ENCODE data around the gene ELMO3.
A peak's percentile ranks its signal among the peaks of the same experiment; 100 is the strongest.

The ELMO3 gene

GRCh38 chr16:67184453-67184994, 14.4 kb upstream of the ELMO3 start:
- TF ChIP-seq, protein P1, sequence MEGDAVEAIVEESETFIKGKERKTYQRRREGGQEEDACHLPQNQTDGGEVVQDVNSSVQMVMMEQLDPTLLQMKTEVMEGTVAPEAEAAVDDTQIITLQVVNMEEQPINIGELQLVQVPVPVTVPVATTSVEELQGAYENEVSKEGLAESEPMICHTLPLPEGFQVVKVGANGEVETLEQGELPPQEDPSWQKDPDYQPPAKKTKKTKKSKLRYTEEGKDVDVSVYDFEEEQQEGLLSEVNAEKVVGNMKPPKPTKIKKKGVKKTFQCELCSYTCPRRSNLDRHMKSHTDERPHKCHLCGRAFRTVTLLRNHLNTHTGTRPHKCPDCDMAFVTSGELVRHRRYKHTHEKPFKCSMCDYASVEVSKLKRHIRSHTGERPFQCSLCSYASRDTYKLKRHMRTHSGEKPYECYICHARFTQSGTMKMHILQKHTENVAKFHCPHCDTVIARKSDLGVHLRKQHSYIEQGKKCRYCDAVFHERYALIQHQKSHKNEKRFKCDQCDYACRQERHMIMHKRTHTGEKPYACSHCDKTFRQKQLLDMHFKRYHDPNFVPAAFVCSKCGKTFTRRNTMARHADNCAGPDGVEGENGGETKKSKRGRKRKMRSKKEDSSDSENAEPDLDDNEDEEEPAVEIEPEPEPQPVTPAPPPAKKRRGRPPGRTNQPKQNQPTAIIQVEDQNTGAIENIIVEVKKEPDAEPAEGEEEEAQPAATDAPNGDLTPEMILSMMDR (IDR thresholded peaks at IDR 0.05; ENCODE audit: low read depth, low read length), result no peak
- H3K4me1 ChIP-seq, result peaks cover 3% of the 10 kb centered on the region; the same call in 1 of the 2 replicates
- H3K27me3 ChIP-seq, result no peaks in the 10 kb centered on the region
- H3K9me3 ChIP-seq, result no peaks in the 10 kb centered on the region
- peak overlapping the region; percentile 70 for H3K4me3 ChIP-seq (ENCODE audit: low read depth, low read length)
- H3K36me3 ChIP-seq, result no peaks in the 10 kb centered on the region
- peak; percentile 49 for DNase-seq

DNA sequence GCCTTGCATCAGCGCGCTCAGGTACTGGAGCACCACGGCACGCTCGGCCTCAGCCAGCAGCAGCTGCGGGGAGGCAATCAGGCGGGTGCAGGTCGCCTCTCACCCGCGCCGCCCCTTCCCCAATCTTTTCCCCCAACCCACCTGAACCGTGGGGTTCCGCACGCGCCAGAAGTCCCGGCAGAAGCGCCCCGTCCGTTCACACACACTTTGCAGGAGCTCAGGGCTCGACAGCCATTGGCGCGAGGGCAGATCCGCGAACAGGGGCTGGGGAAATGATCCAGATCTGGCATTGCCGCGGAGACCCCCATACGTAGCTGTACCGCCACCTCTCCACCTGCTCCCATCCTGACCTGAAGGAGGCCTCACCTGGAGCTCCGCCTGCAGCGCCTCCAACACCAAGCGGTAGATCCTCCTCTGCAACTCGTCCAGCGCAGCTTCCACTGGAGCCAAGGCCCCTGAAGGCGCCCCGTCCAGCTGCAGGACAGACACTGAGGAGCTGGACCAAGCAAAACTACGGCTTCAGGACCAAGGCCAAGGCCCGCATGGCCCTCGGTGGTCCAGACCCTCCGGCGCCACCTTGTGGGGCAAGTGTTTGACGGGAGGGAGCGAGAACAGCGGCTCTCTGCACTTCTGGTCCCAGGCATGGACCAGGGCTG, 13.8 kb upstream of the ELMO3 start:
- Histone ChIP-seq H3K36me3 (no peaks in the 10 kb centered on the region), H3K27me3 (no peaks in the 10 kb centered on the region), H3K4me1 (peaks cover 3% of the 10 kb centered on the region; the same call in 1 of the 2 replicates), H3K4me3 (ENCODE audit: low read depth, low read length) (no peak overlapping the region; the same call in 1 of the 2 replicates), H3K9me3 (no peaks in the 10 kb centered on the region)
- TF ChIP-seq, protein P1 (IDR thresholded peaks at IDR 0.05; ENCODE audit: low read depth, low read length), result peak; percentile 74
- DNase-seq, result peak; percentile 95

DNA sequence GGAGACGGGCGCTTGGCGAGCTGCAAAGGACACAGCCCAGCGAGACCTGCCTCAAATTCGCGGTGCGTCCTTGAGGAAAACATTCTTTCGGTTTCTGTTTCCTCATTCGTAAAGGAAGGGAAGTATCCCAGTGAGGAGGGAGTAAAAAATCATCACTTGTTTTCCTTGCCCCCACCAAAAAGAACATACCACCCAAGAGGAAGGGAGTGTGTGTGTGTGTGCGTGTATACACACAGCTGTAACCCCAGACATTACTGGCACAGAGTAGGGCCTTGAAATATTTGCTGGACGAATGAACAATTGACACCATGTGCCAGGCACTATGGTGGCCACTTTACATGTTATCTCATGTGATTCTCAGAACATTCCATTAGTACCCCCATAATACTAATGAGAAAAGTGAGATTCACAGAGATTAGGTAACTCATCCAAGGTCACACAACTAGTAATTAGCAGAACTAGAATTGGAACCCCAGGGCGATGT, 13.2 kb upstream of the ELMO3 start:
- Histone ChIP-seq H3K4me3 (ENCODE audit: low read depth, low read length) (no peak overlapping the region), H3K9me3 (no peaks in the 10 kb centered on the region), H3K4me1 (peaks cover 3% of the 10 kb centered on the region; the same call in 1 of the 2 replicates), H3K36me3 (no peaks in the 10 kb centered on the region), H3K27me3 (no peaks in the 10 kb centered on the region)
- DNase-seq, result no peak
- TF ChIP-seq, protein P1 (IDR thresholded peaks at IDR 0.05; ENCODE audit: low read depth, low read length), result no peak

- Histone ChIP-seq H3K36me3 (no peaks in the 10 kb centered on the region), H3K9me3 (no peaks in the 10 kb centered on the region), H3K27me3 (no peaks in the 10 kb centered on the region), H3K4me1 (peaks cover 3% of the 10 kb centered on the region; the same call in 1 of the 2 replicates), H3K4me3 (ENCODE audit: low read depth, low read length) (no peak overlapping the region)
- TF ChIP-seq, protein P1 (IDR thresholded peaks at IDR 0.05; ENCODE audit: low read depth, low read length), result no peak
- no peak for DNase-seq
Measured at GRCh38 chr16:67186550-67186950, 12.4 kb upstream of the ELMO3 start.

- TF ChIP-seq, protein P1 (IDR thresholded peaks at IDR 0.05; ENCODE audit: low read depth, low read length), result no peak
- peaks cover 3% of the 10 kb centered on the region; the same call in 1 of the 2 replicates for H3K4me1 ChIP-seq
Measured at GRCh38 chr16:67187175-67187890, 11.6 kb upstream of the ELMO3 start.

More at GRCh38 chr16:67187175-67187890, 11.6 kb upstream of the ELMO3 start:
- Histone ChIP-seq H3K27me3 (no peaks in the 10 kb centered on the region), H3K4me3 (ENCODE audit: low read depth, low read length) (no peak overlapping the region), H3K9me3 (no peaks in the 10 kb centered on the region), H3K36me3 (no peaks in the 10 kb centered on the region)
- no peak for DNase-seq

Measured in BE2C (cell line).